Hepatocyte (in vitro differentiated cells): ENCODE measurements around the gene ZFP62.

ENCODE experiments used
- CTCF ChIP-seq: fragments of 200-600 bp; sonication (generic); IDR thresholded peaks from 2 replicates; pipeline ENCODE4 v1.5.1; 2016; ENCODE audit warnings: antibody characterized with exemption, mild to moderate bottlenecking; ENCODE audit not compliant: poor library complexity
- EZH2 ChIP-seq: fragments of 200-600 bp; sonication (generic); IDR thresholded peaks from 2 replicates; pipeline ENCODE4 v1.6.1; 2016; ENCODE audit warnings: antibody characterized with exemption, mild to moderate bottlenecking, borderline replicate concordance
- EZH2phosphoT487 ChIP-seq: fragments of 200-600 bp; sonication (generic); IDR thresholded peaks from one replicate; pipeline ENCODE4 v1.6.1; 2018; ENCODE audit warnings: antibody characterized with exemption, mild to moderate bottlenecking, low read depth, moderate library complexity; ENCODE audit not compliant: unreplicated experiment, severe bottlenecking

GRCh38 chr5:180821538-180821937 lies 39.5 kb downstream of the ZFP62 start:
- no peak for TF ChIP-seq CTCF
- no peak for TF ChIP-seq EZH2phosphoT487
- no peak for TF ChIP-seq EZH2
